NT2/D1 (cell line): Measurements from ENCODE around the gene DSC1.

ENCODE experiments used
- DNase-seq: peaks from one replicate; pipeline ENCODE4 v3.0.0-alpha.2; 2011; ENCODE audit warnings: low read depth, low spot score
- H3K27me3 ChIP-seq: 2 replicates; pipeline ENCODE4 v1.6.0; 2011; ENCODE audit warnings: mild to moderate bottlenecking; ENCODE audit not compliant: insufficient read length, insufficient read depth
- H3K36me3 ChIP-seq: 2 replicates; pipeline ENCODE4 v1.6.1; 2011; ENCODE audit warnings: mild to moderate bottlenecking, low read length, mixed read lengths; ENCODE audit not compliant: insufficient read depth, insufficient read length
- H3K4me1 ChIP-seq: 2 replicates; pipeline ENCODE4 v1.5.1; 2011; ENCODE audit not compliant: insufficient read depth, insufficient read length
- H3K4me3 ChIP-seq: 2 replicates; pipeline ENCODE4 v1.5.1; 2011; ENCODE audit warnings: low read depth; ENCODE audit not compliant: insufficient read length
- H3K9ac ChIP-seq: 2 replicates; pipeline ENCODE4 v1.6.0; 2011; ENCODE audit warnings: low read depth; ENCODE audit not compliant: insufficient read length
- H3K9me3 ChIP-seq: 2 replicates; pipeline ENCODE4 v1.5.1; 2011; ENCODE audit warnings: mild to moderate bottlenecking, low read length; ENCODE audit not compliant: insufficient read depth
- SUZ12 ChIP-seq: IDR thresholded peaks from 2 replicates; pipeline ENCODE4 v1.6.1; 2011; ENCODE audit not compliant: insufficient read length, insufficient read depth; ENCODE audit errors: extremely low read depth
- YY1 ChIP-seq: IDR thresholded peaks from 2 replicates; pipeline ENCODE4 v1.6.1; 2011; ENCODE audit not compliant: insufficient read length, insufficient read depth
- ZNF274 ChIP-seq: IDR thresholded peaks from 2 replicates; pipeline ENCODE4 v1.6.1; 2011; ENCODE audit warnings: mild to moderate bottlenecking, low read depth, low read length

Gene DSC1

GRCh38 chr18:31098878-31099277, 63.8 kb downstream of the DSC1 start:
- no peaks in the 10 kb centered on the region for H3K27me3 ChIP-seq

GRCh38 chr18:31097666-31098065, 65.0 kb downstream of the DSC1 start:
- DNase-seq = no peak
- Histone ChIP-seq H3K27me3 (no peaks in the 10 kb centered on the region), H3K9me3 (no peaks in the 10 kb centered on the region), H3K36me3 (peaks cover 6% of the 10 kb centered on the region), H3K4me3 (no peak overlapping the region), H3K4me1 (no peaks in the 10 kb centered on the region), H3K9ac (no peak overlapping the region)
- TF ChIP-seq YY1 (no peak), SUZ12 (no peak), ZNF274 (no peak)

More at GRCh38 chr18:31098878-31099277, 63.8 kb downstream of the DSC1 start:
- DNase-seq = no peak
- Histone ChIP-seq H3K4me1 (no peaks in the 10 kb centered on the region), H3K36me3 (no peaks in the 10 kb centered on the region), H3K9me3 (no peaks in the 10 kb centered on the region), H3K4me3 (no peak overlapping the region), H3K9ac (no peak overlapping the region)
- TF ChIP-seq SUZ12 (no peak), YY1 (no peak), ZNF274 (no peak)

GRCh38 chr18:31093880-31094279, 68.8 kb downstream of the DSC1 start:
- Histone ChIP-seq H3K4me3 (no peak overlapping the region), H3K36me3 (peaks cover 27% of the 10 kb centered on the region), H3K9ac (no peak overlapping the region), H3K27me3 (no peaks in the 10 kb centered on the region), H3K4me1 (no peaks in the 10 kb centered on the region), H3K9me3 (no peaks in the 10 kb centered on the region)
- no peak for TF ChIP-seq ZNF274
- TF ChIP-seq YY1 = no peak
- TF ChIP-seq SUZ12 = no peak
- DNase-seq = no peak

GRCh38 chr18:31093294-31093693, 69.4 kb downstream of the DSC1 start:
- peaks cover 32% of the 10 kb centered on the region for H3K36me3 ChIP-seq
- no peak for DNase-seq

GRCh38 chr18:31091350-31091749, 71.3 kb downstream of the DSC1 start:
- Histone ChIP-seq H3K9me3 (no peaks in the 10 kb centered on the region), H3K36me3 (peaks cover 45% of the 10 kb centered on the region), H3K4me1 (no peaks in the 10 kb centered on the region), H3K27me3 (no peaks in the 10 kb centered on the region), H3K9ac (no peak overlapping the region), H3K4me3 (no peak overlapping the region)
- no peak for DNase-seq
- no peak for TF ChIP-seq YY1
- TF ChIP-seq SUZ12 = no peak
- no peak for TF ChIP-seq ZNF274

More at GRCh38 chr18:31093294-31093693, 69.4 kb downstream of the DSC1 start:
- Histone ChIP-seq H3K27me3 (no peaks in the 10 kb centered on the region), H3K9ac (no peak overlapping the region), H3K9me3 (no peaks in the 10 kb centered on the region), H3K4me3 (no peak overlapping the region), H3K4me1 (no peaks in the 10 kb centered on the region)
- TF ChIP-seq ZNF274 (no peak), YY1 (no peak), SUZ12 (no peak)

- TF ChIP-seq SUZ12 (no peak), YY1 (no peak)
- H3K4me3 ChIP-seq = no peak overlapping the region
- H3K36me3 ChIP-seq = peaks cover 57% of the 10 kb centered on the region
- no peaks in the 10 kb centered on the region for H3K9me3 ChIP-seq
- H3K27me3 ChIP-seq = no peaks in the 10 kb centered on the region
- no peaks in the 10 kb centered on the region for H3K4me1 ChIP-seq
- DNase-seq = no peak
- no peak overlapping the region for H3K9ac ChIP-seq
Measured at GRCh38 chr18:31088532-31088931, 74.1 kb downstream of the DSC1 start.

GRCh38 chr18:31079973-31080372, 82.7 kb downstream of the DSC1 start:
- TF ChIP-seq SUZ12 (no peak), YY1 (no peak), ZNF274 (no peak)
- Histone ChIP-seq H3K9me3 (no peaks in the 10 kb centered on the region), H3K27me3 (no peaks in the 10 kb centered on the region), H3K36me3 (peaks cover 48% of the 10 kb centered on the region), H3K9ac (no peak overlapping the region), H3K4me3 (no peak overlapping the region), H3K4me1 (no peaks in the 10 kb centered on the region)
- no peak for DNase-seq
